HepG2 (cell line): ENCODE results near the gene WDR89. TPM values are rescaled to one million over a fixed set of nuclear protein-coding genes. Genes with fewer than 3 reads are reported as not detected.

Experiments
- ATAC-seq: fragments of 200-7000 bp; cut with Tn5 transposase; 3 replicates; pipeline ENCODE4 v1.9.1; 2020; ENCODE audit warnings: mild to moderate bottlenecking, moderate library complexity
- BruUV-seq: library from RNA; stranded (reverse); fragments of 400-500 nt; replicated peaks from 2 replicates; lab custom pipeline; 2021; lab: Mats Ljungman, UMichigan
- CTCF ChIA-PET: fragments of 300-600 bp; formaldehyde crosslinking; extraction: SDS; loops from one replicate; lab custom pipeline; 2021; ENCODE audit warnings: low total read pairs, inconsistent platforms, low intra/inter-chr PET ratio; lab: Yijun Ruan, JAX
- POLR2A ChIA-PET: fragments of 350-600 bp; sonication (Branson Sonifier 250); formaldehyde crosslinking; loops from one replicate; lab custom pipeline; 2020; ENCODE audit warnings: antibody characterized with exemption, inconsistent platforms; lab: Yijun Ruan, JAX
- DNase-seq: peaks from one replicate; pipeline ENCODE4 v3.0.0-alpha.2; 2015; ENCODE audit warnings: low spot score
- FAIRE-seq: peaks from 3 replicates; lab custom pipeline; 2011; peaks lifted over from hg19 to GRCh38; lab: Jason Lieb, UNC
- H2AFZ ChIP-seq: one replicate; pipeline ENCODE4 v1.6.1; 2011; ENCODE audit warnings: low read length, inconsistent platforms
- H3K27ac ChIP-seq: fragments of 300-600 bp; 3 replicates; pipeline ENCODE4 v1.8.0; 2011; ENCODE audit warnings: mixed run types, mild to moderate bottlenecking, mixed read lengths, low read length, inconsistent platforms; ENCODE audit not compliant: insufficient read depth; ENCODE audit errors: extremely low read length
- H3K27me3 ChIP-seq, 2 experiments: fragments of 200-600 bp in 1 of 2; 2 replicates in 1 of 2; 3 replicates in 1 of 2; pipeline versions ENCODE4 v1.6.0 to v1.8.0; 2011; ENCODE audit warnings: low read length in 2 of 2, mild to moderate bottlenecking in 2 of 2, moderate library complexity in 2 of 2, inconsistent platforms in 1 of 2; ENCODE audit not compliant: insufficient read depth in 2 of 2, control insufficient read depth in 1 of 2
- H3K36me3 ChIP-seq, 2 experiments: fragments of 200-600 bp in 1 of 2; replicated peaks in 1 of 2; 2 replicates in 1 of 2; 3 replicates in 1 of 2; pipeline versions ENCODE4 v1.5.1 to v1.8.0; 2011; ENCODE audit warnings: low read length in 2 of 2, inconsistent platforms in 1 of 2; ENCODE audit not compliant: insufficient read depth in 2 of 2, control insufficient read depth in 1 of 2
- H3K4me1 ChIP-seq: 2 replicates; pipeline ENCODE4 v1.5.1; 2012; ENCODE audit warnings: low read length, inconsistent platforms; ENCODE audit not compliant: insufficient read depth
- H3K4me2 ChIP-seq: 2 replicates; pipeline ENCODE4 v1.6.0; 2011; ENCODE audit warnings: low read depth, low read length, inconsistent platforms
- H3K4me3 ChIP-seq, 3 experiments: fragments of 200-600 bp in 1 of 3; sonication (generic), shearing (Covaris generic) in 1 of 3; replicated peaks in 1 of 3; 2 replicates each; pipeline ENCODE4 v1.5.1; 2011 to 2016; ENCODE audit warnings: low read length in 3 of 3, inconsistent platforms in 2 of 3, low read depth in 2 of 3, mild to moderate bottlenecking in 2 of 3, control low read depth in 1 of 3, mixed read lengths in 1 of 3; ENCODE audit not compliant: insufficient read depth in 1 of 3
- H3K79me2 ChIP-seq: one replicate; pipeline ENCODE4 v1.6.1; 2011; ENCODE audit warnings: low read length, inconsistent platforms; ENCODE audit not compliant: insufficient read depth
- H3K9ac ChIP-seq: 2 replicates; pipeline ENCODE4 v1.6.0; 2011; ENCODE audit warnings: mild to moderate bottlenecking, low read depth, low read length, inconsistent platforms; ENCODE audit not compliant: insufficient read depth
- H3K9me3 ChIP-seq: 2 replicates; pipeline ENCODE4 v1.5.1; 2012; ENCODE audit warnings: mild to moderate bottlenecking, low read length
- H4K20me1 ChIP-seq: 2 replicates; pipeline ENCODE4 v1.6.0; 2011; ENCODE audit warnings: inconsistent platforms, mild to moderate bottlenecking, low read length, moderate library complexity; ENCODE audit not compliant: insufficient read depth
- EZH2 ChIP-seq: conservative IDR thresholded peaks from 2 replicates; pipeline ENCODE4 v1.6.1; 2012; ENCODE audit warnings: mild to moderate bottlenecking, low read depth, low read length, moderate library complexity
- RFX5 ChIP-seq: IDR thresholded peaks from 2 replicates; pipeline ENCODE4 v1.6.1; 2011; ENCODE audit warnings: low read depth, low read length, improper control_type of control experiment
- SOX13 ChIP-seq, 3 experiments: fragments of 450-650 bp in 1 of 3; sonication (generic) in 1 of 3; formaldehyde crosslinking in 1 of 3; IDR thresholded peaks in 2 of 3; conservative IDR thresholded peaks in 1 of 3; 2 replicates each; pipeline versions ENCODE4 v1.5.0 to v1.6.1; 2016 to 2020; ENCODE audit warnings: antibody characterized with exemption in 1 of 3, mild to moderate bottlenecking in 1 of 3, missing compliant biosample characterization in 1 of 3, missing genetic modification reagents in 1 of 3, moderate library complexity in 1 of 3
- SOX5 ChIP-seq: IDR thresholded peaks from 2 replicates; pipeline ENCODE4 v1.6.1; 2016; ENCODE audit warnings: borderline replicate concordance
- TOPORS ChIP-seq: sonication (generic); formaldehyde crosslinking; IDR thresholded peaks from 2 replicates; pipeline ENCODE4 v1.8.0; 2023; ENCODE audit warnings: mild to moderate bottlenecking, missing genetic modification reagents
- ZNF234 ChIP-seq: sonication (generic); formaldehyde crosslinking; conservative IDR thresholded peaks from 2 replicates; pipeline ENCODE4 v1.5.1; 2020; ENCODE audit warnings: mild to moderate bottlenecking, missing genetic modification reagents
- ZNF337 ChIP-seq: sonication (generic); formaldehyde crosslinking; IDR thresholded peaks from 2 replicates; pipeline ENCODE4 v1.5.1; 2020; ENCODE audit warnings: missing genetic modification reagents, low read depth, mild to moderate bottlenecking, borderline replicate concordance
- WGBS: methylation state at CpG from one replicate; pipeline ENCODE4 v1.1.6; 2017; ENCODE audit warnings: low lambda C conversion rate; 5-methylcytosine and 5-hydroxymethylcytosine counted together
- in situ Hi-C: cut with HindIII; loops from 2 replicates; pipeline ENCODE4 v1.10.0; 2017; ENCODE audit warnings: low pct_unique_long_range_greater_than_20kb; ENCODE audit not compliant: extremely low pct_ligation_motif_present
- intact Hi-C: fragments of 100-400 bp; cut with micrococcal nuclease; formaldehyde crosslinking; loops from one replicate; pipeline ENCODE4 v1.10.0; 2022; ENCODE audit not compliant: unreplicated experiment
- polyA plus RNA-seq, 8 experiments: library from polyadenylated mRNA; depleted of rRNA in 3 of 8; stranded (reverse) in 7 of 8; unstranded in 1 of 8; fragments of >200 nt; fragmentation: Illumina TruSeq in 4 of 8; extraction: Trizol in 4 of 8; gene quantifications; 2 replicates each; pipeline versions ENCODE4 v1.2.1 to v1.2.3, GENCODE V29; 2011 to 2016; ENCODE audit warnings: low read depth in 4 of 8, missing spikeins in 1 of 8, mixed read lengths in 1 of 8; ENCODE audit not compliant: insufficient read depth in 1 of 8
- total RNA-seq, 5 experiments: library from RNA; depleted of rRNA; stranded (reverse); fragments of >200 nt; fragmentation: Illumina TruSeq; extraction: Trizol; gene quantifications; 2 replicates each; pipeline ENCODE4 v1.2.3, GENCODE V29; 2016; ENCODE audit warnings: low read depth in 1 of 5
- TF ChIP-seq, protein P1 (sequence below): sonication (generic); formaldehyde crosslinking; IDR thresholded peaks from 2 replicates; pipeline ENCODE4 v1.5.0; 2020; ENCODE audit warnings: missing genetic modification reagents, mild to moderate bottlenecking, borderline replicate concordance
- TF ChIP-seq, protein P2 (sequence below): sonication (generic); formaldehyde crosslinking; IDR thresholded peaks from 2 replicates; pipeline ENCODE4 v1.5.0; 2020; ENCODE audit warnings: mild to moderate bottlenecking, missing genetic modification reagents

WDR89 gene
- total and polyA plus RNA-seq, 2 of the 13 experiments (the other 11 are each of a cell fraction or from before 2014, with no cell fraction given) = 5.2 to 20.1 TPM

DNA sequence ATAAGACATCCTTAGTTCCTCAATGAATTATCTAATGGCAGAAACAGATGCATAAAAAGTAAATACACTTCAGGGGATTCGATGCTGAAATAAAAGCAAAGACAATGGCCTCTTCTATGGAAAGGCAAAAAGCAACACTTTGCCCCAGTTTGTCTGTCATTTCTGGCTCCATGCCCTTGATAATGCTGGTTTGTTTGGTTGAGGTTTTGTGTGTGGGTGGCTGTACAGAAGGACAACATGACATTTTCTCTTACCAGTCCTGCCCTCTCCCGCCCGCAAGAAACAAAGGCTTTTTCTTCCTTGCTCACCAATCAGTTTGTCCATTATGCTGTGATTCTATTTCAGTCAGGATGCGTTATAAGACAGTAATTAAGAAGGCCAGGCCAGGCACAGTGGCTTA is 18.1 kb upstream of the WDR89 start:
- intact Hi-C loops = loop anchor here (1.0 kb wide), 1 partner anchor 17 kb away; no protein-coding TSS in a partner anchor
- H3K36me3 ChIP-seq = no peaks in the 10 kb centered on the region
- ATAC-seq (no peak), DNase-seq (peak; percentile 43)
- 47% methylated on average over 4 of the region's 4 CpGs for whole genome bisulfite sequencing
- no peak overlapping the region for H3K4me3 ChIP-seq
- H3K9me3 ChIP-seq = no peaks in the 10 kb centered on the region
- H3K27me3 ChIP-seq = no peaks in the 10 kb centered on the region
- CTCF ChIA-PET = no interaction called here
- H4K20me1 ChIP-seq = no peaks in the 10 kb centered on the region
- H3K4me1 ChIP-seq = peaks cover 25% of the 10 kb centered on the region
- no peak overlapping the region for H2AFZ ChIP-seq
- TF ChIP-seq SOX5 (CRISPR knock-in tag) (0 out of 2 replicates have a peak, but pooled peaks have one; percentile 9), SOX13 (IDR thresholded peaks at IDR 0.05) (no peak), SOX13 (CRISPR knock-in tag; conservative IDR thresholded peaks at IDR 0.05 in 1 of 2, IDR thresholded peaks at IDR 0.05 in 1 of 2) (peak in 1 of 2 experiments; percentile 36; a peak in 1 of 4 replicates), ZNF234 (CRISPR knock-in tag) (no peak), EZH2 (no peak)
- TF ChIP-seq, all 625 proteins: peak for 2
- FAIRE-seq = no peak
- POLR2A ChIA-PET = no interaction called here
- no TSS peak for BruUV-seq
- no peaks in the 10 kb centered on the region for H3K79me2 ChIP-seq
- H3K27ac ChIP-seq = no peak overlapping the region
- 0 out of 2 replicates have a peak overlapping the region, but pooled peaks have one; percentile 0 for H3K9ac ChIP-seq
- in situ Hi-C loops = no loop called here
- H3K4me2 ChIP-seq = peak overlapping the region; percentile 42

DNA sequence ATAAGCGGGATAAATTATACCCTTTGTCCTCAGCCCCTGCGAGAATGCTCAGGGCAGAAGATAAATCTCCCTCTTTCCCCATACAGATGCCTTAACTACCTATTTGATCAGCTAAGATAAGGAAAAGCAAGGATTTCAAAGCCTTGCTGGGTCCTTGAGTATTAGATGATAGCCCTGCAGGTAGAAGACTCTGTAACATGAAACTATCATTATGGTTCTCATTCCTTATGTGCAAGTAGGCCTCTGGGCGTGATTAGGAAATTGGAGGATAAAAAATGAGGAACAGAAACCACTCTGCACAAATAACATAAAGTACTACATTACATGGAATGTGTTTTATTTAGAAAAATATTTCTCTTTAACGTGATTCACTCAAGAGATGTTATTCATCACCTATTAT is 14.5 kb upstream of the WDR89 start:
- 82% methylated on average over 4 of the region's 4 CpGs for WGBS
- H3K9me3 ChIP-seq = no peaks in the 10 kb centered on the region
- no peaks in the 10 kb centered on the region for H4K20me1 ChIP-seq
- no peaks in the 10 kb centered on the region for H3K36me3 ChIP-seq
- CTCF ChIA-PET = no interaction called here
- H3K4me3 ChIP-seq = no peak overlapping the region
- intact Hi-C loops (no loop called here), in situ Hi-C loops (no loop called here)
- no peak for DNase-seq
- no peak overlapping the region for H2AFZ ChIP-seq
- POLR2A ChIA-PET = no interaction called here
- no peak overlapping the region for H3K27ac ChIP-seq
- no peaks in the 10 kb centered on the region for H3K27me3 ChIP-seq
- no peak for FAIRE-seq
- no peaks in the 10 kb centered on the region for H3K79me2 ChIP-seq
- no peak overlapping the region for H3K9ac ChIP-seq
- no peak overlapping the region for H3K4me2 ChIP-seq
- H3K4me1 ChIP-seq = peaks cover 10% of the 10 kb centered on the region
- no TSS peak for BruUV-seq
- TF ChIP-seq RFX5 = no peak
- TF ChIP-seq, protein P1, sequence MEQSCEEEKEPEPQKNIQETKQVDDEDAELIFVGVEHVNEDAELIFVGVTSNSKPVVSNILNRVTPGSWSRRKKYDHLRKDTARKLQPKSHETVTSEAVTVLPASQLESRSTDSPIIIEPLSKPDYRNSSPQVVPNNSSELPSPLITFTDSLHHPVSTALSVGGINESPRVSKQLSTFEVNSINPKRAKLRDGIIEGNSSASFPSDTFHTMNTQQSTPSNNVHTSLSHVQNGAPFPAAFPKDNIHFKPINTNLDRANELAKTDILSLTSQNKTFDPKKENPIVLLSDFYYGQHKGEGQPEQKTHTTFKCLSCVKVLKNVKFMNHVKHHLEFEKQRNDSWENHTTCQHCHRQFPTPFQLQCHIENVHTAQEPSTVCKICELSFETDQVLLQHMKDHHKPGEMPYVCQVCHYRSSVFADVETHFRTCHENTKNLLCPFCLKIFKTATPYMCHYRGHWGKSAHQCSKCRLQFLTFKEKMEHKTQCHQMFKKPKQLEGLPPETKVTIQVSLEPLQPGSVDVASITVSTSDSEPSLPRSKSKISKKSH (CRISPR knock-in tag) = no peak
- no peak for TF ChIP-seq ZNF337 (CRISPR knock-in tag)
- TF ChIP-seq TOPORS (CRISPR knock-in tag) = no peak
- TF ChIP-seq, protein P2, sequence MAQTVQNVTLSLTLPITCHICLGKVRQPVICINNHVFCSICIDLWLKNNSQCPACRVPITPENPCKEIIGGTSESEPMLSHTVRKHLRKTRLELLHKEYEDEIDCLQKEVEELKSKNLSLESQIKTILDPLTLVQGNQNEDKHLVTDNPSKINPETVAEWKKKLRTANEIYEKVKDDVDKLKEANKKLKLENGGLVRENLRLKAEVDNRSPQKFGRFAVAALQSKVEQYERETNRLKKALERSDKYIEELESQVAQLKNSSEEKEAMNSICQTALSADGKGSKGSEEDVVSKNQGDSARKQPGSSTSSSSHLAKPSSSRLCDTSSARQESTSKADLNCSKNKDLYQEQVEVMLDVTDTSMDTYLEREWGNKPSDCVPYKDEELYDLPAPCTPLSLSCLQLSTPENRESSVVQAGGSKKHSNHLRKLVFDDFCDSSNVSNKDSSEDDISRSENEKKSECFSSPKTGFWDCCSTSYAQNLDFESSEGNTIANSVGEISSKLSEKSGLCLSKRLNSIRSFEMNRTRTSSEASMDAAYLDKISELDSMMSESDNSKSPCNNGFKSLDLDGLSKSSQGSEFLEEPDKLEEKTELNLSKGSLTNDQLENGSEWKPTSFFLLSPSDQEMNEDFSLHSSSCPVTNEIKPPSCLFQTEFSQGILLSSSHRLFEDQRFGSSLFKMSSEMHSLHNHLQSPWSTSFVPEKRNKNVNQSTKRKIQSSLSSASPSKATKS (CRISPR knock-in tag) = no peak
- ATAC-seq = no peak
